Transverse colon (tissue), 4 donors: ENCODE measurements around the gene SAXO1.

ENCODE experiments used
- EP300 ChIP-seq: sonication (generic); formaldehyde crosslinking; IDR thresholded peaks from one replicate; pipeline ENCODE4 v1.6.1; 2017; ENCODE audit warnings: antibody characterized with exemption, low read depth
- POLR2A ChIP-seq: fragments of 450-650 bp; IDR thresholded peaks from one replicate; pipeline ENCODE4 v1.6.1; 2016; ENCODE audit warnings: antibody characterized with exemption, mild to moderate bottlenecking, moderate library complexity
- POLR2AphosphoS5 ChIP-seq, 3 donors: sonication (generic); formaldehyde crosslinking; IDR thresholded peaks; one replicate each; pipeline ENCODE4 v1.6.1; 2016; ENCODE audit warnings: antibody characterized with exemption in 3 of 3
- TF ChIP-seq, protein P1 (sequence below), 5 experiments: fragments of 200-600 bp in 3 of 5; fragments of 450-650 bp in 2 of 5; sonication (generic) in 3 of 5; IDR thresholded peaks; 1 replicate in 2 of 5; 2 replicates in 3 of 5; pipeline ENCODE4 v1.5.1; 2016 to 2017; ENCODE audit warnings: antibody characterized with exemption in 5 of 5, inconsistent platforms in 3 of 5, mild to moderate bottlenecking in 2 of 5, moderate library complexity in 1 of 5

DNA sequence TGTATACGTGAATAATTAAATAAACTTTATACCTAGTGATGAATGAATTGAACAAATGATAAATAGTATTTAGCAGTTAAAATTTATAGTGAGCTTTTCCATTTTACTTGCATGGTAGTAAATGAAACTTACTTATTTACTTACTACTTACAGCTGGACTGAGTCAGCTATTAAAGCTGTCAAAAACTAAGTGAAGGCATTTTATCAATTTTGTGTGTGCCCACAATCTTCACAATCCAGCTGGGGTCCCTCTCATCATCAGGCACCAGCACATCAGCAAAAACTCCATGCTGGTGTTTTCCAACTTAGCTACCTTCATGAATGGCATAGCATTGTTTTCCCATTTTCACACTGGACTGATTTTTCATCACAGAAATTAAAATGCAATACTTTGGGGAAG is 81.1 kb downstream of the SAXO1 start:
- TF ChIP-seq, protein P1, sequence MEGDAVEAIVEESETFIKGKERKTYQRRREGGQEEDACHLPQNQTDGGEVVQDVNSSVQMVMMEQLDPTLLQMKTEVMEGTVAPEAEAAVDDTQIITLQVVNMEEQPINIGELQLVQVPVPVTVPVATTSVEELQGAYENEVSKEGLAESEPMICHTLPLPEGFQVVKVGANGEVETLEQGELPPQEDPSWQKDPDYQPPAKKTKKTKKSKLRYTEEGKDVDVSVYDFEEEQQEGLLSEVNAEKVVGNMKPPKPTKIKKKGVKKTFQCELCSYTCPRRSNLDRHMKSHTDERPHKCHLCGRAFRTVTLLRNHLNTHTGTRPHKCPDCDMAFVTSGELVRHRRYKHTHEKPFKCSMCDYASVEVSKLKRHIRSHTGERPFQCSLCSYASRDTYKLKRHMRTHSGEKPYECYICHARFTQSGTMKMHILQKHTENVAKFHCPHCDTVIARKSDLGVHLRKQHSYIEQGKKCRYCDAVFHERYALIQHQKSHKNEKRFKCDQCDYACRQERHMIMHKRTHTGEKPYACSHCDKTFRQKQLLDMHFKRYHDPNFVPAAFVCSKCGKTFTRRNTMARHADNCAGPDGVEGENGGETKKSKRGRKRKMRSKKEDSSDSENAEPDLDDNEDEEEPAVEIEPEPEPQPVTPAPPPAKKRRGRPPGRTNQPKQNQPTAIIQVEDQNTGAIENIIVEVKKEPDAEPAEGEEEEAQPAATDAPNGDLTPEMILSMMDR (IDR thresholded peaks at IDR 0.05) = no peak
- TF ChIP-seq EP300 (no peak), POLR2AphosphoS5 (IDR thresholded peaks at IDR 0.05) (no peak), POLR2A (no peak)
